DND-41 (cell line): ENCODE results near the gene SLC35E3.

ENCODE experiments used
- ATAC-seq: fragments of 200-7000 bp; cut with Tn5 transposase; 3 replicates; pipeline ENCODE4 v1.9.1; 2021; ENCODE audit warnings: low read depth; ENCODE audit not compliant: insufficient read depth
- DNase-seq: peaks from one replicate; pipeline ENCODE4 v3.0.0-alpha.2; 2020
- H2AFZ ChIP-seq: 2 replicates; pipeline ENCODE4 v1.6.0; 2012; ENCODE audit warnings: low read depth, low read length
- H3K27ac ChIP-seq: 2 replicates; pipeline ENCODE4 v1.5.1; 2012; ENCODE audit warnings: low read length, inconsistent platforms
- H3K27me3 ChIP-seq: fragments of 200-600 bp; sonication (generic); 2 replicates; pipeline ENCODE4 v1.6.0; 2012; ENCODE audit warnings: low read length, mild to moderate bottlenecking, inconsistent platforms; ENCODE audit not compliant: insufficient read depth, poor library complexity
- H3K36me3 ChIP-seq: 2 replicates; pipeline ENCODE4 v1.5.1; 2012; ENCODE audit warnings: low read length, inconsistent platforms; ENCODE audit not compliant: insufficient read depth
- H3K4me1 ChIP-seq: 2 replicates; pipeline ENCODE4 v1.5.1; 2012; ENCODE audit warnings: mild to moderate bottlenecking, low read length; ENCODE audit not compliant: insufficient read depth
- H3K4me2 ChIP-seq: 2 replicates; pipeline ENCODE4 v1.6.0; 2012; ENCODE audit warnings: mild to moderate bottlenecking, moderate library complexity, low read length, inconsistent platforms; ENCODE audit not compliant: insufficient read depth
- H3K4me3 ChIP-seq, 2 experiments: fragments of 200-600 bp in 1 of 2; shearing (Covaris generic) in 1 of 2; 2 replicates each; pipeline ENCODE4 v1.5.1; 2012 to 2016; ENCODE audit warnings: inconsistent platforms in 2 of 2, low read length in 2 of 2, mild to moderate bottlenecking in 2 of 2, low read depth in 1 of 2, moderate library complexity in 1 of 2
- H3K79me2 ChIP-seq: 2 replicates; pipeline ENCODE4 v1.6.0; 2012; ENCODE audit warnings: low read length, inconsistent platforms; ENCODE audit not compliant: insufficient read depth
- H3K9ac ChIP-seq: 2 replicates; pipeline ENCODE4 v1.6.0; 2012; ENCODE audit warnings: low read depth, mild to moderate bottlenecking, inconsistent platforms, low read length, moderate library complexity
- H3K9me3 ChIP-seq: 2 replicates; pipeline ENCODE4 v1.5.1; 2012; ENCODE audit warnings: low read length, moderate library complexity, mild to moderate bottlenecking, inconsistent platforms; ENCODE audit not compliant: insufficient read depth, severe bottlenecking
- H4K20me1 ChIP-seq: 2 replicates; pipeline ENCODE4 v1.6.0; 2012; ENCODE audit warnings: low read length; ENCODE audit not compliant: insufficient read depth
- EZH2 ChIP-seq: IDR thresholded peaks from 3 replicates; pipeline ENCODE4 v1.6.1; 2012; ENCODE audit warnings: borderline replicate concordance, low read depth, mild to moderate bottlenecking, moderate library complexity, low read length, inconsistent platforms; ENCODE audit not compliant: severe bottlenecking
- TF ChIP-seq, protein P1 (sequence below): IDR thresholded peaks from 2 replicates; pipeline ENCODE4 v1.5.1; 2012; ENCODE audit warnings: borderline replicate concordance, low read length, moderate library complexity, mild to moderate bottlenecking; ENCODE audit not compliant: poor library complexity, severe bottlenecking; ENCODE audit errors: extremely low read depth

Gene SLC35E3

DNA sequence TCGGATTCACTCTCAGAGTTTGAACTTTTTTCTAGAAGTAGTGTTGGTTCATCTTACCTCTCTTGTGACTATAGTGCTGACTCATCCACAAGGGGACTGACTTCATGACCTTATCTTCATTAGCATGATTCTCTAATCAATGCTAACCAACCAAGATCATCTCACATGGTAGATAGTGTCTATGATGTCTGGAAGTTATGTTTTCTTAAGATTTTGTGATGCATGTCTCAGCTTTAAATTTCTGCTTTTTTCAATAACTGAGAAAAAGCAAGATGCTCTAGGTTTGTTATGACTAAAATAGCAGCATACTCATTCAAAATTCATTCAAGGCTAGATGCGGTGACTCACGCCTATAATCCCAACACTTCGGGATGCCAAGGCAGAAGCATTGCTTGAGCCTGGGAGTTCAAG is 12.3 kb upstream of the SLC35E3 start:
- Histone ChIP-seq H4K20me1 (no peaks in the 10 kb centered on the region), H3K36me3 (peaks cover 85% of the 10 kb centered on the region)

DNA sequence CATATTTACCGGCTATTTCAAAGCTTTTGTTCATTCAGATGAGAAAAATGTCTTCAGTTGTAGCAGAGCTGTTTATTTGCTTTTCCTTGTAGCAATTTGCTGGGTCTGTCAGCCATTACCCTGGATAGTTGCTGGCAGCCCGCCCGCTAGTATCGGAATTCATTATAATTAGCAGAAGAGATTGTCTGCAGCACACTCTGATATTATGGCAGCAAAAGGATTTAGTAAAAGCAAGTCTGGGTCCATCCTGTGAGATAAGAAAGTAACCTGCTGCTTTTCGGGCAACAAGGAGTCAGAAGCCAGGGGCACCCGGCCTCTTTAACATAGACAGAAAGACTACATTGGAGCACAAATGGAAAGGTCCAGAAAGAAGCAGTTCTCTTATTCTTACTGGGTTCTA is 6.1 kb upstream of the SLC35E3 start:
- H3K4me2 ChIP-seq = no peak overlapping the region
- no peak overlapping the region for H2AFZ ChIP-seq
- H3K27me3 ChIP-seq = no peaks in the 10 kb centered on the region
- H3K4me3 ChIP-seq = no peak overlapping the region
- no peak for TF ChIP-seq EZH2
- TF ChIP-seq, protein P1, sequence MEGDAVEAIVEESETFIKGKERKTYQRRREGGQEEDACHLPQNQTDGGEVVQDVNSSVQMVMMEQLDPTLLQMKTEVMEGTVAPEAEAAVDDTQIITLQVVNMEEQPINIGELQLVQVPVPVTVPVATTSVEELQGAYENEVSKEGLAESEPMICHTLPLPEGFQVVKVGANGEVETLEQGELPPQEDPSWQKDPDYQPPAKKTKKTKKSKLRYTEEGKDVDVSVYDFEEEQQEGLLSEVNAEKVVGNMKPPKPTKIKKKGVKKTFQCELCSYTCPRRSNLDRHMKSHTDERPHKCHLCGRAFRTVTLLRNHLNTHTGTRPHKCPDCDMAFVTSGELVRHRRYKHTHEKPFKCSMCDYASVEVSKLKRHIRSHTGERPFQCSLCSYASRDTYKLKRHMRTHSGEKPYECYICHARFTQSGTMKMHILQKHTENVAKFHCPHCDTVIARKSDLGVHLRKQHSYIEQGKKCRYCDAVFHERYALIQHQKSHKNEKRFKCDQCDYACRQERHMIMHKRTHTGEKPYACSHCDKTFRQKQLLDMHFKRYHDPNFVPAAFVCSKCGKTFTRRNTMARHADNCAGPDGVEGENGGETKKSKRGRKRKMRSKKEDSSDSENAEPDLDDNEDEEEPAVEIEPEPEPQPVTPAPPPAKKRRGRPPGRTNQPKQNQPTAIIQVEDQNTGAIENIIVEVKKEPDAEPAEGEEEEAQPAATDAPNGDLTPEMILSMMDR = no peak
- H4K20me1 ChIP-seq = no peaks in the 10 kb centered on the region
- no peak overlapping the region for H3K9ac ChIP-seq
- no peak overlapping the region for H3K27ac ChIP-seq
- ATAC-seq (no peak), DNase-seq (no peak)
- H3K79me2 ChIP-seq = no peaks in the 10 kb centered on the region
- H3K4me1 ChIP-seq = no peaks in the 10 kb centered on the region
- no peaks in the 10 kb centered on the region for H3K9me3 ChIP-seq
- H3K36me3 ChIP-seq = peaks cover 62% of the 10 kb centered on the region

More for the DNA sequence above, 12.3 kb upstream of the SLC35E3 start:
- Histone ChIP-seq H3K79me2 (no peaks in the 10 kb centered on the region), H3K27ac (no peak overlapping the region), H3K4me2 (no peak overlapping the region), H2AFZ (no peak overlapping the region), H3K9me3 (no peaks in the 10 kb centered on the region), H3K4me3 (no peak overlapping the region), H3K4me1 (no peaks in the 10 kb centered on the region), H3K9ac (no peak overlapping the region), H3K27me3 (no peaks in the 10 kb centered on the region)
- no peak for ATAC-seq
- TF ChIP-seq, protein P1 = no peak
- no peak for TF ChIP-seq EZH2
- no peak for DNase-seq

DNA sequence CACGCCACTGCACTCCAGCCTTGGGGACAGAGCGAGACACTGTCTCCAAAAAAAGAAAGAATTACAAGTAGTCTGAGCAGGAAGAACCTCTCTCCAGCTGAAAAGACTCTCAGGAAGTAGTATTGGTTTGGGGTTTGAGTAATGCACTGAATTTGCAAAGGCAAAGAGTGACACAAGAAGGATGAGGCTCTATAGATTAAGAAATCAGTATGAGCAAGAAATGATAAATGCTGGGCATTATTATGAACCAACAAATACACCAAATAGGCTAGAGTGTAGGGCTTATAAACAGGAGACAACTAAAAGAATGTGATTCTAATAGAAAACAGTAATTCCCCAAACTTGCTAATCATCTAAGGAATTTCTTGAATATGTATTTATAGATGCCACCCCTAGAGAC is 2.6 kb upstream of the SLC35E3 start:
- Histone ChIP-seq H4K20me1 (no peaks in the 10 kb centered on the region), H3K4me1 (peaks cover 26% of the 10 kb centered on the region), H3K9ac (no peak overlapping the region), H3K4me3 (no peak overlapping the region), H3K4me2 (no peak overlapping the region), H3K79me2 (peaks cover 22% of the 10 kb centered on the region), H3K27ac (no peak overlapping the region), H2AFZ (no peak overlapping the region), H3K9me3 (no peaks in the 10 kb centered on the region), H3K27me3 (no peaks in the 10 kb centered on the region), H3K36me3 (peaks cover 35% of the 10 kb centered on the region)
- no peak for ATAC-seq
- no peak for DNase-seq
- TF ChIP-seq EZH2 = no peak
- TF ChIP-seq, protein P1 = no peak

DNA sequence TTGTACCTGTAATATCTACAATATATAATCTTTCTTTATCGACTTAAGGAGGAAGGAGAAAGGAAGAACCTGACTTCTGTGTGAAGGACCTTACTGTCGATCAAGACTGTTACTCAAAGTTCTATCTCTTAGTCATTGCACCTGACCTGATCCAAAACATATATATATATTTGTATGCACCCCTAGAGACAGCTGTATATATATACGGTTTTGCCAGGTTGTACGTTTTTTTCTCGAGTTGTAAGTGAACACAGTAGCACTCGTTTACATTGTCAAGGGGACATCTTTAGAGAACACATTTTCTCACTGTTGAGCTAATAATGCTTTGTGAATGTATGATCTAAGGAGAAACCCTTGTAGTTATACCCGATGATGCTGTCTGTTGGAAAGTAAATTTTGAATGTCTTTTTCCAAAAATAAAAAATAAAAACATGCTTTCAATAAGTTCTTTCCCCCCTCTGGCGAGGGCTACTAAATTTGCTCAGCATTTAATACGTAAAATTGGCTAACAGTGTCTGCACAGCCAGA is 536 bp upstream of the SLC35E3 start:
- Histone ChIP-seq H3K9me3 (no peaks in the 10 kb centered on the region), H3K9ac (peak overlapping the region; percentile 79), H2AFZ (peak overlapping the region; percentile 98), H3K4me1 (peaks cover 35% of the 10 kb centered on the region), H3K36me3 (peaks cover 28% of the 10 kb centered on the region), H4K20me1 (no peaks in the 10 kb centered on the region), H3K4me2 (peak overlapping the region; percentile 89), H3K4me3 (peak overlapping the region; percentile 79 to 93; a peak in 3 of 4 replicates), H3K27ac (peak overlapping the region; percentile 95), H3K27me3 (no peaks in the 10 kb centered on the region), H3K79me2 (peaks cover 36% of the 10 kb centered on the region)
- ATAC-seq (peak; percentile 2; the same call in 2 of the 3 replicates), DNase-seq (no peak)
- TF ChIP-seq EZH2 = no peak
- TF ChIP-seq, protein P1 = no peak
